Right atrium auricular region (tissue), 2 donors: ENCODE results near the gene SEC24C. TPM values are rescaled to one million over a fixed set of nuclear protein-coding genes. Genes with fewer than 3 reads are reported as not detected.

ENCODE experiments used
- DNase-seq: peaks from one replicate; pipeline ENCODE4 v3.0.0-alpha.2; 2019; ENCODE audit warnings: low spot score
- H3K27ac ChIP-seq, 2 donors: fragments of 200-600 bp; sonication (generic); 1 replicate in 1 of 2; 2 replicates in 1 of 2; pipeline ENCODE4 v1.5.1; 2016 to 2019
- H3K27me3 ChIP-seq, 2 donors: fragments of 200-600 bp; sonication (generic); one replicate each; pipeline versions ENCODE4 v1.5.1 to v1.6.0; 2017 to 2019
- H3K36me3 ChIP-seq: fragments of 200-600 bp; sonication (generic); one replicate; pipeline ENCODE4 v1.5.1; 2016
- H3K4me1 ChIP-seq, 2 donors: fragments of 200-600 bp; sonication (generic); one replicate each; pipeline versions ENCODE4 v1.5.1 to v1.6.0; 2017 to 2019
- H3K4me3 ChIP-seq, 2 donors: fragments of 200-600 bp; sonication (generic); 1 replicate in 1 of 2; 2 replicates in 1 of 2; pipeline ENCODE4 v1.5.1; 2017 to 2019; ENCODE audit warnings: mild to moderate bottlenecking in 1 of 2, moderate library complexity in 1 of 2
- H3K9me3 ChIP-seq, 2 donors: fragments of 200-600 bp; sonication (generic); one replicate each; pipeline ENCODE4 v1.5.1; 2019
- CTCF ChIP-seq, 2 donors: fragments of 200-600 bp; sonication (generic); IDR thresholded peaks; one replicate each; pipeline ENCODE4 v1.5.1; 2019; ENCODE audit warnings: antibody characterized with exemption in 2 of 2
- total RNA-seq, 2 donors: library from RNA; depleted of rRNA; stranded (reverse); fragments of >200 nt; gene quantifications; one replicate each; pipeline ENCODE4 v1.1.0, GENCODE V29; 2016

SEC24C gene
- total RNA-seq, 2 donors from 2014 or later = 38.5 to 51.8 TPM

GRCh38 chr10:73758704-73759511 is 14.7 kb downstream of the SEC24C start:
- Histone ChIP-seq H3K36me3 (peaks cover 77% of the 10 kb centered on the region), H3K9me3 (no peaks in the 10 kb centered on the region), H3K27ac (no peak overlapping the region), H3K27me3 (no peaks in the 10 kb centered on the region), H3K4me1 (no peaks in the 10 kb centered on the region), H3K4me3 (no peak overlapping the region)
- TF ChIP-seq CTCF (IDR thresholded peaks at IDR 0.05) = no peak
- no peak for DNase-seq

- H3K9me3 ChIP-seq = no peaks in the 10 kb centered on the region
- DNase-seq = no peak
- no peaks in the 10 kb centered on the region for H3K4me1 ChIP-seq
- no peak overlapping the region for H3K27ac ChIP-seq
- H3K4me3 ChIP-seq = no peak overlapping the region
- peaks cover 77% of the 10 kb centered on the region for H3K36me3 ChIP-seq
- H3K27me3 ChIP-seq = no peaks in the 10 kb centered on the region
- TF ChIP-seq CTCF (IDR thresholded peaks at IDR 0.05) = no peak
Observed at GRCh38 chr10:73759512-73760115, 15.4 kb downstream of the SEC24C start.

- DNase-seq = no peak
- Histone ChIP-seq H3K27me3 (no peaks in the 10 kb centered on the region), H3K27ac (no peak overlapping the region), H3K9me3 (no peaks in the 10 kb centered on the region), H3K36me3 (peaks cover 82% of the 10 kb centered on the region), H3K4me1 (no peaks in the 10 kb centered on the region), H3K4me3 (no peak overlapping the region)
- no peak for TF ChIP-seq CTCF (IDR thresholded peaks at IDR 0.05)
Observed at GRCh38 chr10:73761781-73762180, 17.6 kb downstream of the SEC24C start.

GRCh38 chr10:73762915-73763314 is 18.7 kb downstream of the SEC24C start:
- Histone ChIP-seq H3K4me3 (no peak overlapping the region), H3K36me3 (peaks cover 93% of the 10 kb centered on the region), H3K27me3 (no peaks in the 10 kb centered on the region), H3K4me1 (no peaks in the 10 kb centered on the region), H3K27ac (no peak overlapping the region), H3K9me3 (no peaks in the 10 kb centered on the region)
- no peak for DNase-seq
- no peak for TF ChIP-seq CTCF (IDR thresholded peaks at IDR 0.05)

- Histone ChIP-seq H3K36me3 (peaks cover 98% of the 10 kb centered on the region), H3K27me3 (no peaks in the 10 kb centered on the region), H3K4me3 (no peak overlapping the region), H3K4me1 (no peaks in the 10 kb centered on the region), H3K27ac (no peak overlapping the region), H3K9me3 (no peaks in the 10 kb centered on the region)
- TF ChIP-seq CTCF (IDR thresholded peaks at IDR 0.05) = no peak
- DNase-seq = no peak
Observed at GRCh38 chr10:73763343-73763742, 19.2 kb downstream of the SEC24C start.
